KG1 (cell line): Measurements from ENCODE around the gene DOCK1.

Experiments
- DNase-seq: peaks from one replicate; lab custom pipeline; 2025; lab: John Stamatoyannopoulos, UW

DOCK1 gene

DNA sequence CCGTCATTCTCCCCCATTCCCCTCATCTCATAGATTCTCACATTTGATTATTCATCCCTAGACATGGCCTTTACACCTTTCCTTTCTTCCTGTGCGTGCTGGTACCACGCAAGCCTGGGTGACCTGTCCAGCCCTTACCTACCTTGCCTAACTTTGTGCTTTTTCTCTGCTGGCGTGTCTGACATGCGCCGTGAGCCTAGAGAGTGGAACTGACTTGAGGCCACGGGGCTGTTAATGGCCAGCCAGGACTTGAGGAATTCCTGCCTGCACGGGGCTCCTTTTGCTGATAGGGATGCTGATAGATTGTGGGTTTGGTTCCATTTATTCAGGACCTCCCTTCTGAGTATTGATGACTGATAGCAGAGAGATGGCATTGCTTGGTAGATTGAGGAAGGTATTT lies 134.2 kb downstream of the DOCK1 start:
- DNase-seq = no peak

DNA sequence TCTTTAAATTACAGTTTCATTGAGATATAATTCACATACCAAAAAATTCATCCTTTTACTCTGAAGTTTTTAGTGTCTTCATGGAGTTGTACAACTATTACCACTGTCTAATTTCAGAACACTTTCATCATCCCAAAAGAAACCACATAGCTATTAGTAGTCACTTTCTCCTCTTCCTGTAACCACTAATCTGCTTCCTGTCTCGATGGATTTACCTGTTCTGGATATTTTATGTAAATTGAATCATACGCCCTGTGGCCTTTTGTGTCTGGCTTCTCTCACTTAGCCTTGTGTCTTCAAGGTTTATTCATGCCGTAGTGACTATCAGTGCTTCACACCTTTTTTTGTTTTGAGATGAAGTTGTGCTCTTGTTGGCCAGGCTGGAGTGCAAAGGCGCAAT lies 135.5 kb downstream of the DOCK1 start:
- no peak for DNase-seq

DNA sequence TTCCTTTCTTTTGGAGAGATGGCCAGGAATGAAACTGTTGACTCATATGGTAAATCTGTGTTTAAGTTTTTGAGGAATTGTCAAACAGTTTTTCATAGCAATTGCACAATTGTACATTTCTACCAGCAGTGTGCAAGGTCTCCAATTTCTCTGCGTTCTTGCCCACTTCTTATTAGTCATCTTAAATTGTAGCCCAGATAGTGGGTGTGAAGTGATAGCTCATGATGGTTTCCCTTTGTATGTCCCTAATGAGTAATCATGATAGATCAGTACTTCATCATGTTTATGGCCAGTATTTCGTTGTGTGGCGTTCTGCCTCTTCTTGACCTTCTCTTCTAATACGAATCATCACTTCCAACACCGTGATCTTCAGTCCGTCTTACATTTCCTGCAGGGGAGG lies 136.3 kb downstream of the DOCK1 start:
- DNase-seq = no peak

DNA sequence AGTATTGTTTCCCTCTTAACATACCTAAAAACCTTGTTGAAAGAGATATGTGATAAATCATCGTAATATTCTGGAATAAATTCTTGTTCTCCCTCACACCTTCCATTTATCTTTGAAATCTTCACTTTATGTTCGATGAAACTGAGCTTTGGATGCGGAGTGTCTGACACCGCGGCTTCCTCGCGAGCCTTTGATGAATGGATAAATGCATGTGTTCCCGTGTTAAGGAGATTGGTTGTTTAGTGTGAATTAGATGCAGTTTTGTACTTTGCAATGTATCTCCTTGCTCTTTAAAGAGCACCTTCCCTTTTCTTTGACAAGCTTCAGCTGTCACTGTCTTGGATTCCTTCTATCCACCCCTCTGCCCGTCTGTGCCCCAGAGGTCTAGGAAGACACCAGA lies 138.1 kb downstream of the DOCK1 start:
- no peak for DNase-seq

DNA sequence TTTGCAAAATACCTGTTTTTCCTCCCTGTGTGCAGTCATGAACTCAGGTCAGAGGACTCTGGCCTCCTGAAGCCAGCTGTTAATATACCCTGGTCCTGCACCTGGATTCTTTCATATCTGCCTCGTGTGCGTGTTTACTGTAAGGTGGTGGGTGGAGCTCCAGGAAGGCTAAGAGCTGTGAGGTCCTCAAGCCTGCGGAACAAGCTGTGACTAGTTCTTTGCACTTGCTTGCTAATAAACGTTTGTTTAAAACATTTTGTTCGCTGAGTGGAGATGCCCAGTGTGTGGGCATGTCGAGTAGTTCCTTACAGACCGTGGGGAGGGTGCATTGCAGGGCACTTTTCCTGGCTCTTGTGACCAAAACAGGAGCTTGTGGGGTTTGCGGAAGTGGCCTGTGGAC lies 139.0 kb downstream of the DOCK1 start:
- DNase-seq = no peak

DNA sequence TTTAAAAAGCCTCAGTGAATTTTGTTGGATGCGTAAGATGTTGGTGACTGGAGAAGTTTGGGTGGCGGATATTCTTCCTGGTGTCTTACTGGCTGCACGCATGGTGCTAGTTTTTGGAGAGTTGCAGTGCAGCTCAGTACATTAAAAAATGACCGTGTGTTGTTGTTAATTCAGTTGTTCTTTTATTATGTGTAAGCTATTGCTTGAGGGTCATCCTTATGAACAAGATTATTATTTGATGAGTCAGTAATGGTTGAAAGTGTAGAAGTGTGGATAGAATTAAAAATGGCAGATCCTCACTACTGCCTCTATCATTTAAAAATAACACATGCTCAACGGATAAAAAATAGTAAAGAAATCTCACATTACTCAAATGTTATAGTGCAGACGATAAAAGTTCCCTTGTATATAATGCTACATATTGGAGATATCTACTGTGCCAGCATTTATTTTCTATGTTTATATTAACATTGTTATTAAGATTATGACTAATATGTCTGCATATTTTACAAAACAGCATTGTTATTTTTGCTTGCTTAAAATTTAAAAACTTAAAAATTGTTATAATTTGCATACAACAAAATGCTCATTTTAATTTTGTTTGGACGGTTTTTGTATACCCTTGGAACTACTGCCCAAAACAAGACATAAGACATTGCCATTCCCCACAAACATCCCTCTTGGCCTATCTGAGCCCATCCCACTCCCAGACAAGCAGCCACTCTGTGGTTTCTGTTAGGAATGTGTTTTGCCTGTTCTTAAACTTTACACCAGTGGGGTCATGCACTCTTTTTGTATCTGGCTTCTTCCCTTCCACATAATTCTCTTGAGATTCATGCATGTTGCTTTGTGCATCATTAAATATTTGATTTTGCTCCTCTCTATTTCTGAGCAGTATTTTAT lies 142.0 kb downstream of the DOCK1 start:
- DNase-seq = no peak

DNA sequence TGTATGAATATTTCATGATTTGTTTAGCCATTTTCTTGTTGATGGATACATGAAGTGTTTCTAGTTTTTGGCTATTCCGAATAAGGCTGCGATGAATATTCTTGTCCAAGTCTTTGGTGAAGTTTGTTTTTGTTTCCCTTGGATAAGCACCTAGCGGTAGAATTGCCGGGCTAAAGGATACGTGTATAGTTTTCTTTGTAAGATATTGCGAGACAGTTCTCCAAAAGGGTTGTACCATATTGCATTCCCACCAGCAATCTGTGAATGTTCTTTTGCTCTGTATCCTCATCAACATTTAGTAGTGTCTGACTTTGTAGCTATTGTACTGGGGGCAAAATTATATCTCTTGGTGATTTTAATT lies 142.6 kb downstream of the DOCK1 start:
- DNase-seq = no peak

DNA sequence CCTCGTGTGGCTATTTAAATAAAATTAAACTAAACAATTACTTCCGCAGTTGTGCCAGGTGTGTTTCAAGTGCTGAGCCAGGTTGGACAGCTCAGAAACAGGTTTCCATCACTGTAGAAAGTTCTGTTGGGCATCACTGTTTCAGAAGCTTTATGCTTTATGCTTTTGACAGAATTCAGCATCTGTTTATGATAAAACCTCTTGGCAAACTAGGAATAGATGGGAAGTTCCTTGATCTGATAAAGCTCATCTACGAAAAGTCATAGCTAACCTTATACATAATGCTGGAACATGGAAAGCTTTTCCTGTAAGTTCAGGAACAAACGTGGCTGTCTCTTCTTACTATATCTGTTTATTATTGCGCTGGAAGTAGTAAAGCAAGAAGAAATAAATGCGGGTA lies 143.4 kb downstream of the DOCK1 start:
- no peak for DNase-seq

DNA sequence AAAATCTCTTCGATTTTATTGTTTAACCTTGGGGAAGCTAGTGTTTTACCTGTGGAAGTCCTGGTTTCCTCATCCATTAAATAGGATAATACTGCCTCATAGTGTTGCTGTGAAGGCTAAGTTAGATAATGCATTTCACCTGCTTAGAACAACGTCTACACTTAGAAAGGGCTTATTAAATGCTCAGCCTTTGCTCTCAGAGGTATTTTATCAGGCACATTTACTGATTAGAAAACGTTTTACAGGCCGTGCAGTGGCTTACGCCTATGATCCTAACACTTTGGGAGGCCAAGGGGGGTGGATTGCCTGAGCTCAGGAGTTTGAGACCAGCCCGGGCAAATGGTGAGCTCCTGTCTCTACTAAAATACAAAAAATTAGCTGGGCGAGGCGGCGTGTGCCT lies 146.8 kb downstream of the DOCK1 start:
- DNase-seq = no peak

DNA sequence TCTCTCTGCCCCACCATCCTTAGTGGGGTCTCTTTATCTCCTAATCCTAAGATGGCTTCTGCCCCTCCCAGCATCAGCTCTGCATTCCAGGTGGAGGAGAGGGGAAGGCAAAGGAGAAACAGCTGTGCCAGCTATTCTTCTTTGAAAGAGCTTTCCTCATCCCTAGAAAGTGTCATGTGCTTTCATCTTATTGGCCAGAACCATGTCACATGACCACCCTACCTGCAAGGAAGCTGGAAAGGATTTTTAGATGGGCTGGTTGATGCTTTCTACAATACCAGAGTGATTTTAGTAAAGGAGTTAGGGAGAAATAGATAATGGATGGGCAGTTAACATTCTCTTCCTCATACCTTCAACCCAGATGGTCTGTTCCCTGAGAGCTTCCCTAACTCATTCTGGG lies 150.0 kb downstream of the DOCK1 start:
- DNase-seq = no peak

DNA sequence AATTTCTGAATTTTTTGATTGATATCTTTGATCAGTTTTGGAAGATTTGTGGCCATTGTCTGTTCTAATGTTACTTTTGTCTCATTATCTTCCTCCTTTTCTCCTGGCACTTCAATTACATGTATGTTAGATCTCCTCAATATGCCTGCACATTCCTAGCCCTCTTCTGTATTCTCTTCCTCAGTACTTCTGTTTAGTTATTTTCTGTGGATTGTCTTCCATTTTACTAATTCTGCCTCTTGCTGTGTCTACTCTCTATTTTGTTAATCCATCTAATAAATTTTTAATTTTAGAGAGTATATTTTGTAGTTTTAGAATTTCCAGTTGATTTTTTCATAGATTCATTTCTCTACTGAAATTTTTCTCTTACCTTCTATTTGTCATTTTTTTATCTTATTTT lies 154.1 kb downstream of the DOCK1 start:
- no peak for DNase-seq

DNA sequence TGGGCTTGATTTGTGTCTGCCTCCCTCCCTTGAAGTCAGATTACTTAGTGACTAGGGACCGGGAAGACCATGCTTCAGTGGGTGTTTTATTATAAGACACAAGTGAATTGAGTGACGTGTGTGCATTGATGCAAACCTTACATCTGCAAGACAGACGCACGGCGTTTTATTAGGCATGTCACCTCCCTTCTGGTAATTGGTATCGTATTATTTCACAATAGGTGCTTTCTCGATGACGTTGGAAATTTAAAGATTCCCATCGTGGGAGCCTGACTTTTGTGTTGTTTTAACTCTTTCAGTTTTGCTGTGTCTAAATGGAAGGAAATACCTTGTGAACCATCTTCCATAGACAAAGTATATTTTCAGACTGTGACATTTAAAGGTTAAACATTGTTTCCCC lies 158.5 kb downstream of the DOCK1 start:
- no peak for DNase-seq

DNA sequence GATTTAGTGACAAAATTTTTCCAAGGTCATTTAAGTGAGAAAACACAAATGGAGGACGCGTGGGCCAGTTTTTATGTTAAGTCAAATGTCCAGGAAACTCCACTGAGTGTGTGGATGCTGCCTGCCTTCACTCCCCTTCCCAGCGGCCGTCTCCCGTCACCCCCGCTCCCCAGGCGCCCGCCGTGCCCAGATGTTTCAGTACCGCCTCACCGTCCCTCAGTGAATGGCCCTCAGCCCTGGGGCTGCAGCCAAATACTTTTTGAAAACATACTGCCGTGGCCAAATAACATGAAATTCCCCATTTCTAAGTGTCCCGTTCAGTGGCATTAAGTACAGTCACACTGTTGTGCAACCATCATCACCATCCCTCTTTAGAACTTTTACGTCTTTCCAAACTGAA lies 159.2 kb downstream of the DOCK1 start:
- no peak for DNase-seq

DNA sequence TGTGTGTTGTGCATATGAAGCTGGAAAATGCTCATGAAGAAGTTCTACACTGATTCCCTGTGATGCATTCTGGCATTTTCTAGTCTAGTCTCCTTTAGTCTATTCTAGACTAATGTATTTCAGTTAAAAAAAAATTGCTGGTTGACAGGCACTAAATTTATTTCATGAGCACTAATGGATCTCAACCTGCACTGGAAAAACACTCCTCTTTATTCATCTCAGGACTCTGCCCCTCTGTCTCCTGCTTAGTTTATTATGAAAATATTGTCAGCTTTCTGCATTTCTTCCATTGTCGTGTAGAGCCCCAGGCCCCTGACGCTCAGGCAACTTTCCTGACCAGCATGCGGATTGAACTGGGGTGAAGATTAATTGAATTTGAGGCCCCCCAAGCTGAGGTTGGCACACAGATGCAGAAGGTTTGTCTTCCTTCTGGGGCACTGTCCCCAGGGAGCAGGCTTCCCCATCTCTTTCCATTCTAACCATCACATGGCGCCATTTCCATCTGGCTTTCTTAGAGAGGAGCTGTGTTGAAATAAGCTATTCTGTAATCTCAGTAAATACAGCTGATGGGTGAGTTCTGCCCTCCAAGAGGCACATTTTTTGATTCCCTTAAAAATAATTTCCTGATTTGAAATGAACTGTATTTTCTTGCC lies 162.4 kb downstream of the DOCK1 start:
- no peak for DNase-seq

DNA sequence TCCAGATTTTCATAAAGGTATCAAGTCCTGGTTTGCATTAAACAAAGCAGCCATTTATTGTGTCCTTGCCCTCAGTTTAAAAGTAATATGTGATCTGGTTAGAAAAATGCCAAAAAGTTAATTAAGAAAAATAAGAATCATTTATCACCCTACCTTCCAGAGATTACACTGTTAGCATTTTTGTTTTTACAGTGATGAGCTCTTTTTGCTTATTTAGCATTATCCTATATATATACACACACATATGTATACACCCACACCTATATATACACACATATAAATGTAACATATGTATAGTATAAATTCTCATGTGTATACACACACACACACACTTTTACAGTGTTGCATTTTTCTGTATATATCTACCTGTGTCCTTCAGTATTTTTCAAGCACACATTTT lies 163.3 kb downstream of the DOCK1 start:
- DNase-seq = no peak

DNA sequence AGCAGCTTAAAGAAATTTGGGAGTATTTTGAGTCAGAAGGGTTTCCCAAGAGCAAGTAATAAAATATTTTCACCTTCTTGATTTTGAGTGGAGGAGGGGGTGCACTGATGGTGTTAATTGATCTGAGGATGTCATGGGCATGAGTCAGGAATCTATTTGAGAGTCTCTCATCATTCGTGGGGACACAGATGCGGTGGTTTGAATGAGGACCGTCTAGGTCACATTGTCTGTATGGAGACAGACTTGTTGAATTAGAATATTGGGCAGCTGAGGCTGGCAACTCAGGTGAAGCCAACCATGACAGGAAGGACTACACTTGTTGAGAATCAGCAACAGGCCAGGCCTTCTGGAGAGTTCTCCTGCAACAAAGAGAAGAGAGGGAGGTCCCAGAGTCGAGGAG lies 164.2 kb downstream of the DOCK1 start:
- no peak for DNase-seq

DNA sequence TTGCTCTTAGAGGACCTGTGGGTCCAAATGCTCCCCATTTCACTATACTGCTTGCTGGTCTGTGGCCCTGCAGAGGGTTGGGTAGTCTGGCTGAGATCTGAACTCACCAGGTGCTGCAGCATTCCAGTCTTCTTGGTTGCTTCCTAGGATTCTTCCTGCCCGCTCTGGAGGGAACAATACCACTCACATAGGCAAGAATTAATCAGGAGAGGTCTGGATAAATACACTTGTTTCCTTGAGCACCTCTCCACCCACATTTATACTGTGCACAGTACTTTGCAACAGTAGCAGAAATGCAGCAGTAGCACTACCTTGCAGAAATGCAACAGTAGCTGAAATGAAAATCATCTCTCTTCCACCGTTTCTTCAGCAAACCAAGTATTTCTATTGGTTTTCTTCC lies 165.9 kb downstream of the DOCK1 start:
- DNase-seq = no peak

DNA sequence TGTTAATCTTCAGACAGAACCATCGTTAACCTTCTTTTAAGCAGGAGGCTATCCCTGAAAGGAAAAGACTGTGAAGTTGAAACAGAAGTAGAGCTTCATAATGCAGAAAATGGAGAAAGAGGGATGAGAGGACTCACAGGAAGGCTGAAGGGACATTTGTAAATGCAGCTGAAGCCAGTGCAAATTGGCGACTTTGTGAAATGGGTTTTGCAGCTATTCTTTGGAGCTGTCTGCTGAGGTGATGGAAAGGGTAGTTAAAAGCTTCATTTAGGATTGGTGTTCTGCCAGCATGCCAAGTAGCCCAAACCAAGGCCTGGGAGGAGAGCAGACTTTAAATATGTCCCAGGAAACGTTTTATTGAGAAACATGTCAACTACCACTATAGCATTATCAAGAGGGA lies 168.4 kb downstream of the DOCK1 start:
- no peak for DNase-seq

DNA sequence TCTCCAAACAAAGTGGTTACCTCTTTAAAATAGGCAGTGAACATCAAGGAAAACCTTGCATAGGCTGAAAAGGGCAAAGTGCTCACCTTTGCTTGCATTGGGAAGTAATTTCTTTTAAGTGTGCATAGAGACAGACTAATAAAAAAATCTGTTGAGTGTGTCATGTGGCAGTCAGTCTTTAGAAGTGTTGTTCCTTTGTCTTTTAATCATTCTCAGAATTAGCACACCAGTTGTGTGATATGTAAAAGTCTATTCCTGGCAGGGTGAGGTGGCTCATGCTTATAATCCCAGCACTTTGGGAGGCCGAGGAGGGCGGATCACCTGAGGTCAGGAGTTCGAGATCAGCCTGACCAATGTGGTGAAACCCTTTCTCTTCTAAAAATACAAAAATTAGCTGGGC lies 174.2 kb downstream of the DOCK1 start:
- no peak for DNase-seq

DNA sequence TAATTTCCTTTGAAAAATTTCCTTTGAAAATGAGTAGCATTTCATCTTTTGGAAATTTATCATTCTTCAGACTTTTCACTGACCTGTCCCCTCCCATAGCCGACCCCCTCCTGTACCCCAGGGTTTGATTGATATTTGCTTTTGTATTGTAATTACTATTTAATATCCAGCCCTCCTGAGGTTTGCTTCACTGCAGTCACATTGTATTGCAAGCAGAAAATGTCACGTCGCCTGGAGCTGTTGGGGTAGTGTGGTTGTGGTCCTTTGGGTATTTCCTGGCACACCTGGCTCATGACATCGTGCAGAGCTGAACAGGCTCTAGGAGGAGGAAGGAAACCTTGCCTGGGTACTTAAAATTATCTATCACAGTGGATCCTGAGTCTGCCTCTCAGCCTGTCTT lies 175.1 kb downstream of the DOCK1 start:
- DNase-seq = no peak

DNA sequence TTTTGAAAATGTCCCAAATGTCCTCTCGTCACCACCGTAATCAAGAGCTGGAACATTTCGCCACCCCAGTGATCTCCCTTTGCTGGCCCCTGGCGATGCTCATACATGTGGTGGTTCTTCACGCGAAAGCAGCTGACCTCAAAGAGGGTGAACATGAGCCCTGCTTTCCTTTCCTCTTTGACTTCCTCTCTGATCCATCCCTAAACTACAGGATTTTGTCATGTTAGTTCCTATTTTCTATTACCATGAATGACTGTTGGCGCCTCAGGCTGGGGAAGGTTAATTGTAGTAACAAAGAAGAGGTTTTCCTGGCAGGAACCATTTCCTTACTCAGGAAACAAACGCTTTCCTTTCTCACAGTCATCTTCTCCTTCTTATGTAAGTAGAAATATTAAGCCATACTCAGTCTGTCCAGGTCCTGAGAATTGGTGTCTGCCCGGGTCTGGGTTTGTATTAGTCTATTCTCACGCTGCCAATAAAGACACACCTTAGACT lies 176.7 kb downstream of the DOCK1 start:
- no peak for DNase-seq

DNA sequence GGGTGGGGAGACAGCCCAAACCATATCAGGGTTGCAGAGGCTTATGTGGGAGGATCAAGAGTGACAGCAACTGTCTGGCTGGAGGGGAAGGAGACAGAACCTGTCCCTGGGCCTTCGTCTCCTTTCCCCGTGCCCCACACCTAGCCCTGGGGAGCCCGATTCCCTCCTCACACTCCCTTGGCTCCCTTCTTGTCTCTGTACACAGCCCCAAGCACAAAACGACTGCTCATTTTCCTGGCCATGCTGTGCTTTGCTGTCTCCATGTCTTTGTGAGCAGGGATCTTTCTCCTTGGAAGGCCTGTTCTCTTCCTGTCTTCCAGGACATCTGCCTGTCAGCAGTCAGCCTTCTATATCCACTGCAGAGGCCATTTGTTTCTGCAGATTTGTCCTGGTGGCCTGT lies 177.4 kb downstream of the DOCK1 start:
- DNase-seq = no peak

DNA sequence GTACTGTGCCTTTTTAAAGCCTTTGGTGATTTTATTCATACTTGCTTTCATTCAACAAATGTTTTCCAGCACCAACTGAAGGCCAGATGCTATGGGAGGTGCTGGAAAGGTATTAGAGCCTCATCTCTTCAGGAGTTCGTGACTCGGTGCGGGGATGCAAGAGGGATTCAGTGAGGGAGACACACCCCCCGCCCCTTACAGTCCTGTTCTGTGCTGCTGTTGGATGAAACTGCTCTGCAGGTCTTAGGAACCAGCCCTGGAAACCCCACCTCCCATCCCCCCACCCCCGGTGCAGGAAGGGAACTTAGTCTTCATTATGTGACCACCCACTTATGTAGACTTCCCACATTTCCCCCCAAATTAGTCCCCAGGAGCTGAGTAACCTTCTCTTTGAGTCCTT lies 180.7 kb downstream of the DOCK1 start:
- DNase-seq = no peak

DNA sequence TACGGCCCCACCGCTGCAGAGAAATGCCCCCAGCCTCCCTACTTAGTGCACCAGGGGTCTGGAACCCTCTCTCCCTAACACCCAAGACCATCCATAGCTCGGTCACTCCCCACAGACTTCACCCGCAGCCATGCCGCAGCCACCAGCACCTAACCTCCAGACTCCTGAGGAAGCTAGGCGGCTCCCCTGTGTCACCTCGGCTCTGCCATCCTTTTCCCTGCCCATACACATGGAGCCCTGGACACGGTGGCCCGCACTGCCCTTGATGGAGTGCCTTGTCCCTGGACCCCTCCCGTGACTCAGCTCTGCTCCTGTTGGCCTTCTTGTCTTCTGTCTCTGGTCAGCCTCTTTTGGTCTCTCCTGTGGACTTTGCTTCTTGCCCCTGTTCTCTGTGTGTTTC lies 183.7 kb downstream of the DOCK1 start:
- no peak for DNase-seq
